ENCODE measurements around the gene FOXN3. TPM values are rescaled to one million over a fixed set of nuclear protein-coding genes. Genes with fewer than 3 reads are reported as not detected.

Gene FOXN3
- total and polyA plus RNA-seq, 8 donors, result 43.5 to 80.7 (median 49.1) TPM

DNA sequence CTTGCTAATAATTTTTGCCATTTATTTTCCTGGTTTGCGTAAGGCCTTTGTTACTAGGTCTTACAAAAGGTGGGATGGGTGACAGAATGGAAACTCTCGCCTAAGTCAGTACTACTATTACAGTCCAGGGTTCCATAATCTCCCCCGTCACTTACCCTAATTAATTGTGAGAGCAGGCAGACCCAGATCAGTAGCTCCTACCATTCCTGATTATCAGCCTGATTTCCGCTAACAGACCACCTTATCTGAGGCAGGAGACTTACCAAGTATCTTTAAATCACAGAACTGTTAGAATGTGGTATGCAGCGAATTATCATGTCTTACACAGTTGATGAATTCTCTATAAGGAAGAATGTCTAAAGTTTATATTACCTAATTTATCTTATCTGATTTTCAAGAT, 234.7 kb downstream of the FOXN3 start:
- TF ChIP-seq CTCF (IDR thresholded peaks at IDR 0.05), result no peak
- H3K4me3 ChIP-seq, result no peak overlapping the region
- no peaks in the 10 kb centered on the region for H3K36me3 ChIP-seq
- no peaks in the 10 kb centered on the region for H3K27me3 ChIP-seq
- ATAC-seq, result no peak
- peaks cover 0 to 3% of the 10 kb centered on the region in 2 donors for H3K4me1 ChIP-seq
- no peaks in the 10 kb centered on the region for H3K9me3 ChIP-seq
- H3K27ac ChIP-seq, result no peak overlapping the region
- intact Hi-C loops (cut with DNase I), result no loop called here
- DNase-seq, result no peak

DNA sequence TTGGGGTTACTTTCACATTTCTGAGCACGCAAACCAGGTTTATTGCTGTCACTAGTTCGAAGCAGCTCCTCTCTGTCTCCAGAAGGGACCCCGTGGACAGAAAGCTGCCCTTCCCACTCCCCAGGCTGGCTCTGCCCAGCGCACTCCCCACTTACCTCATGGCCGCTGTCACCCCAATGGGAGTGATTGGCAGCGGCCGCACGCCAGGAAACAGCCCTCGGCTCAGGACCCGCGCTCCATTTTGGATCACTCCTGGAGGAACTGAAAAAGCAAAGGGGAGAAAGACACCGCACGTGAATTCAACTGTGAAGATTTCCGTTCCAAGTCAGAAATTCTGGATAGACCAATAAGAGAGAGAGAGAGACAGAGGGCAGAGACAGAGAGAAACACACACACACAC, 236.5 kb downstream of the FOXN3 start:
- TF ChIP-seq CTCF (IDR thresholded peaks at IDR 0.05), result no peak
- Histone ChIP-seq H3K9me3 (no peaks in the 10 kb centered on the region), H3K4me1 (peaks cover 0 to 3% of the 10 kb centered on the region in 2 donors), H3K27ac (no peak overlapping the region), H3K27me3 (no peaks in the 10 kb centered on the region), H3K4me3 (no peak overlapping the region), H3K36me3 (peaks cover 0 to 2% of the 10 kb centered on the region in 2 donors)
- ATAC-seq (no peak), DNase-seq (peak in 1 of 4 donors; percentile 34)
- intact Hi-C loops (cut with DNase I), result no loop called here

DNA sequence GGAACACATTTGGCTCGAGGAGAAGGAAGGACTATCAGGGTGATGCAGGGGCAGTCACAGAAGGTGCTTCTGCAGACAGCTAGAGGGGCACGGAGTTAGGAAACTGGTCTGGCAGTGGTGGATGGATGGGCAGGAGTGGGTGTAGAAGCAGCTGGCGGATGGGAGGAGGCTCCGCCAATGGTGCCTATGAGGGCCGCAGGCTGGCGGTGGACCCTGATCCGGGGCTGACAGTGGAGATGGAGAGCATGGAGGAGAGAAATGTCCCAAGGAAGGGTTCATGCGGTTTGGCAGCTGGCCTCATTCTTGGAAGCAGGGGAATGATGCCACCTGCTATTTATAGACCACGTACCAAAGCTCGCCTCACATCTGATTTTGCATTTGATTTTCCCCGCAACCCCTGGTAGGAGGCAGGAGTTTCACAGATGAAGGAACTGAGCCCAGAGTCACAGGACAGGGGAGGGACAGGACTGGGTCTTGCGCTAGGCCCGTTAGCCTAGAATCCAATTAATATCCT, 237.1 kb downstream of the FOXN3 start:
- intact Hi-C loops (cut with DNase I), result no loop called here
- Histone ChIP-seq H3K4me1 (peaks cover 0 to 3% of the 10 kb centered on the region in 2 donors), H3K4me3 (no peak overlapping the region), H3K27me3 (no peaks in the 10 kb centered on the region), H3K36me3 (peaks cover 0 to 8% of the 10 kb centered on the region in 2 donors), H3K27ac (no peak overlapping the region), H3K9me3 (no peaks in the 10 kb centered on the region)
- no peak for ATAC-seq
- TF ChIP-seq CTCF (IDR thresholded peaks at IDR 0.05), result no peak
- peak in 1 of 4 donors; percentile 40 for DNase-seq

- H3K4me1 ChIP-seq, result peaks cover 0 to 3% of the 10 kb centered on the region in 2 donors
- H3K27me3 ChIP-seq, result no peaks in the 10 kb centered on the region
- no peak overlapping the region for H3K4me3 ChIP-seq
- H3K36me3 ChIP-seq, result peaks cover 0 to 8% of the 10 kb centered on the region in 2 donors
- H3K27ac ChIP-seq, result peak overlapping the region in 1 of 2 donors; percentile 17
- ATAC-seq, result peak; percentile 25
- no peak for TF ChIP-seq CTCF (IDR thresholded peaks at IDR 0.05)
- intact Hi-C loops (cut with DNase I), result no loop called here
- H3K9me3 ChIP-seq, result no peaks in the 10 kb centered on the region
- peak in 1 of 4 donors; percentile 23 for DNase-seq
These were observed 238.1 kb downstream of the FOXN3 start for GRCh38 chr14:89178800-89179535.

GRCh38 chr14:89178376-89178775, 238.7 kb downstream of the FOXN3 start:
- H3K4me1 ChIP-seq, result peaks cover 0 to 3% of the 10 kb centered on the region in 2 donors
- peaks cover 0 to 8% of the 10 kb centered on the region in 2 donors for H3K36me3 ChIP-seq
- no peak overlapping the region for H3K4me3 ChIP-seq
- H3K27ac ChIP-seq, result peak overlapping the region in 1 of 2 donors; percentile 17
- no peaks in the 10 kb centered on the region for H3K9me3 ChIP-seq
- DNase-seq (no peak), ATAC-seq (peak; percentile 24)
- TF ChIP-seq CTCF (IDR thresholded peaks at IDR 0.05), result no peak
- intact Hi-C loops (cut with DNase I), result no loop called here
- no peaks in the 10 kb centered on the region for H3K27me3 ChIP-seq

All from left lung (tissue), 10 donors.